AG04449 (cell line): ENCODE measurements around the gene RSPH9.

ENCODE experiments used
- CTCF ChIA-PET: fragments of 350-600 bp; formaldehyde crosslinking; extraction: SDS; loops from one replicate; lab custom pipeline; 2021; ENCODE audit warnings: antibody characterized with exemption; lab: Yijun Ruan, JAX
- POLR2A ChIA-PET: fragments of 400-600, 350-600 bp; formaldehyde crosslinking; extraction: SDS; loops from one replicate; lab custom pipeline; 2020; ENCODE audit warnings: antibody characterized with exemption, inconsistent platforms; lab: Yijun Ruan, JAX
- DNase-seq: peaks from one replicate; pipeline ENCODE4 v3.0.0-alpha.2; 2010; ENCODE audit warnings: low read depth, low spot score
- H3K4me3 ChIP-seq: 2 replicates; pipeline ENCODE4 v1.5.1; 2011; ENCODE audit warnings: low read depth, mild to moderate bottlenecking, control low read depth, low read length
- TF ChIP-seq, protein P1 (sequence below): IDR thresholded peaks from one replicate; pipeline ENCODE4 v1.5.1; 2011; ENCODE audit warnings: mild to moderate bottlenecking, moderate library complexity, low read length, control low read depth, inconsistent platforms; ENCODE audit not compliant: insufficient read depth; ENCODE audit errors: missing control alignments

RSPH9 gene

DNA sequence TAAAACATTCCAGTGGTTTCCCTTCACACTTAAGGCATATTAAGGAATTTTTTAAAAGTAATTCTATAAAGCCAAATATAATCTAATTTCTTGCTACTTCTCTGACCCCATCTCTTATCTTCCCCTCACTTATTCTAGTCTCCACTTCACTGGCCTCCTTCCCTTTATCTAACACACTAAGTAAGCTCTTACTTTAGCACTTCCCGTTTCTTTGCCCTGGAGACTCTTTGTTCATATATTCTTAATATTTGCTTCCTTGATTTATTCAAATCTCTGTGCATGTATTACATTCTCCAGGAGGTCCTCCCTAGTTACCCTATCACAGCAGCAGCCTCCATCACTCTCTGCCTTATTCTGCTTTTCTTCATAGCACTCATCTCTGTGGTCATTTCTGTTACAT, 36.0 kb upstream of the RSPH9 start:
- TF ChIP-seq, protein P1, sequence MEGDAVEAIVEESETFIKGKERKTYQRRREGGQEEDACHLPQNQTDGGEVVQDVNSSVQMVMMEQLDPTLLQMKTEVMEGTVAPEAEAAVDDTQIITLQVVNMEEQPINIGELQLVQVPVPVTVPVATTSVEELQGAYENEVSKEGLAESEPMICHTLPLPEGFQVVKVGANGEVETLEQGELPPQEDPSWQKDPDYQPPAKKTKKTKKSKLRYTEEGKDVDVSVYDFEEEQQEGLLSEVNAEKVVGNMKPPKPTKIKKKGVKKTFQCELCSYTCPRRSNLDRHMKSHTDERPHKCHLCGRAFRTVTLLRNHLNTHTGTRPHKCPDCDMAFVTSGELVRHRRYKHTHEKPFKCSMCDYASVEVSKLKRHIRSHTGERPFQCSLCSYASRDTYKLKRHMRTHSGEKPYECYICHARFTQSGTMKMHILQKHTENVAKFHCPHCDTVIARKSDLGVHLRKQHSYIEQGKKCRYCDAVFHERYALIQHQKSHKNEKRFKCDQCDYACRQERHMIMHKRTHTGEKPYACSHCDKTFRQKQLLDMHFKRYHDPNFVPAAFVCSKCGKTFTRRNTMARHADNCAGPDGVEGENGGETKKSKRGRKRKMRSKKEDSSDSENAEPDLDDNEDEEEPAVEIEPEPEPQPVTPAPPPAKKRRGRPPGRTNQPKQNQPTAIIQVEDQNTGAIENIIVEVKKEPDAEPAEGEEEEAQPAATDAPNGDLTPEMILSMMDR: no peak
- DNase-seq: no peak
- H3K4me3 ChIP-seq: no peak overlapping the region
- ChIA-PET POLR2A (no interaction called here), CTCF (interaction anchor here (0.7 to 4.4 kb wide), 28 partner anchors 9 to 629 kb away, joined by 3 to 93 read pairs (median 5); partner anchors contain the start of gene GTPBP2)

DNA sequence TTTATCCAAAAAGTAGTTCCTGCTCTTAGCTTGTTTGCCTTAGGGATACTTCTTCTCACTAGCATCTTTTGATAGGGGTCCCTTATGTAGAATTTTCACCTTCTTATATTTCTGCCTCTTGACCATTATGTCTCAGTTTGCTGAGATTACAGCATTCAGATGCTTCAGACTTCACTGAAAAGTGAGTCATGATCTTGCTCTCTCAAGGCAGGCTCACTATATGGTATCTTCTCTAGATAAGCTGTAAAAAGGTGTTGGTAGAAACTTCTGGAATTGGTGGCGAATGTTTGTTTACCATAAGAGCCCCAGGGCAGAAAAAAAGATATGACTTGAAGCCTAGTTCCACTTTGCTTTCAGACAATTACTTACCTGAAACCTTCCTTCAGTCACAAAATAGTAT, 35.4 kb upstream of the RSPH9 start:
- CTCF ChIA-PET: interaction anchor here (0.8 to 4.4 kb wide), 15 partner anchors 9 to 474 kb away, joined by 3 to 93 read pairs (median 9); partner anchors contain the start of gene GTPBP2
- DNase-seq: no peak
- H3K4me3 ChIP-seq: no peak overlapping the region
- TF ChIP-seq, protein P1: no peak
- POLR2A ChIA-PET: no interaction called here

DNA sequence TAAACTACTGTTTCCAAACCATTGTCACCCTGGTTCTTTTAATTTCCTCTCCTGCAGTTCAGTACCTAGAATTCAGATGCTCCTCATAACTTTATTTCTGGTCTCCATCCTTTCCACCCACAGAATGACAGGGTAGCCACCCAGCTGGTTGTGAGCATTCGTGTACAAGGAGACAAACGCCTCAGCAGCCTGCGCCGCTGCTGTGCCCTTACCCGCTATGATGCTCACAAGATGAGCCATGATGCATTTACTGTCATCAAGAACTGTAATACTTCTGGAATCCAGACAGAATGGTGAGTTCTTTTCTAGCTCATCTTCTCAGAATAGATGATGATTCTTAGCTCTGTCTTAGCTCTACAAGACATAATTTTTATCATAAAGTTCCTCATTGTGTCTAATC, 34.4 kb upstream of the RSPH9 start:
- POLR2A ChIA-PET: no interaction called here
- TF ChIP-seq, protein P1: no peak

DNA sequence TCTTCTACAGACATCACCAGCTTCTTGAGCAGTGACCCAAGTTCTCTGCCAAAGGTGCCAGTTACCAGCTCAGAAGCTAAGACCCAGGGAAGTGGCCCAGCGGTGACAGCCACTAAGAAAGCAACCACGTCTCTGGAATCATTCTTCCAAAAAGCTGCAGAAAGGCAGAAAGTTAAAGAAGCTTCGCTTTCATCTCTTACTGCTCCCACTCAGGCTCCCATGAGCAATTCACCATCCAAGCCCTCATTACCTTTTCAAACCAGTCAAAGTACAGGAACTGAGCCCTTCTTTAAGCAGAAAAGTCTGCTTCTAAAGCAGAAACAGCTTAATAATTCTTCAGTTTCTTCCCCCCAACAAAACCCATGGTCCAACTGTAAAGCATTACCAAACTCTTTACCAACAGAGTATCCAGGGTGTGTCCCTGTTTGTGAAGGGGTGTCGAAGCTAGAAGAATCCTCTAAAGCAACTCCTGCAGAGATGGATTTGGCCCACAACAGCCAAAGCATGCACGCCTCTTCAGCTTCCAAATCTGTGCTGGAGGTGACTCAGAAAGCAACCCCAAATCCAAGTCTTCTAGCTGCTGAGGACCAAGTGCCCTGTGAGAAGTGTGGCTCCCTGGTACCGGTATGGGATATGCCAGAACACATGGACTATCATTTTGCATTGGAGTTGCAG, 31.0 kb upstream of the RSPH9 start:
- TF ChIP-seq, protein P1: no peak
- no peak for DNase-seq
- H3K4me3 ChIP-seq: no peak overlapping the region
- ChIA-PET POLR2A (interaction anchor here (1.2 to 1.8 kb wide), 2 partner anchors 9 to 16 kb away, joined by 3 to 5 read pairs; partner anchors contain the start of gene GTPBP2), CTCF (interaction anchor here (1.0 to 1.9 kb wide), 2 partner anchors 12 to 461 kb away, joined by 4 to 6 read pairs; no protein-coding TSS in a partner anchor)

More for the DNA sequence above, 34.4 kb upstream of the RSPH9 start:
- DNase-seq: no peak
- CTCF ChIA-PET: interaction anchor here (1.1 to 4.4 kb wide), 6 partner anchors 10 to 467 kb away, joined by 3 to 74 read pairs (median 5); no protein-coding TSS in a partner anchor
- no peak overlapping the region for H3K4me3 ChIP-seq

DNA sequence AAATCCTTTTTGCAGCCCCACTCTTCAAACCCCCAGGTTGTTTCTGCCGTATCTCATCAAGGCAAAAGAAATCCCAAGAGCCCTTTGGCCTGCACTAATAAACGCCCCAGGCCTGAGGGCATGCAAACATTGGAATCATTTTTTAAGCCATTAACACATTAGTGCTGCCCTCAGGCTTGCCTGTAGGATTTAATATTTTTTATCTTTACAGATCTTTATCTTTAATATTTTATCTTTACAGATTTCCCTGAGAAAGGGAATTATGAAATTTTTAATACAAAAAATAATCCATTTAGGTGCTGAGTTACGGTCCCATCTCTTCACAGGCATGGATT, 30.5 kb upstream of the RSPH9 start:
- CTCF ChIA-PET: interaction anchor here (1.9 kb wide), 1 partner anchor 11 kb away, joined by 6 read pairs; no protein-coding TSS in a partner anchor
- DNase-seq: no peak
- H3K4me3 ChIP-seq: no peak overlapping the region
- TF ChIP-seq, protein P1: no peak
- POLR2A ChIA-PET: interaction anchor here (1.8 kb wide), 1 partner anchor 15 kb away, joined by 5 read pairs; the partner anchor contains the start of gene GTPBP2

DNA sequence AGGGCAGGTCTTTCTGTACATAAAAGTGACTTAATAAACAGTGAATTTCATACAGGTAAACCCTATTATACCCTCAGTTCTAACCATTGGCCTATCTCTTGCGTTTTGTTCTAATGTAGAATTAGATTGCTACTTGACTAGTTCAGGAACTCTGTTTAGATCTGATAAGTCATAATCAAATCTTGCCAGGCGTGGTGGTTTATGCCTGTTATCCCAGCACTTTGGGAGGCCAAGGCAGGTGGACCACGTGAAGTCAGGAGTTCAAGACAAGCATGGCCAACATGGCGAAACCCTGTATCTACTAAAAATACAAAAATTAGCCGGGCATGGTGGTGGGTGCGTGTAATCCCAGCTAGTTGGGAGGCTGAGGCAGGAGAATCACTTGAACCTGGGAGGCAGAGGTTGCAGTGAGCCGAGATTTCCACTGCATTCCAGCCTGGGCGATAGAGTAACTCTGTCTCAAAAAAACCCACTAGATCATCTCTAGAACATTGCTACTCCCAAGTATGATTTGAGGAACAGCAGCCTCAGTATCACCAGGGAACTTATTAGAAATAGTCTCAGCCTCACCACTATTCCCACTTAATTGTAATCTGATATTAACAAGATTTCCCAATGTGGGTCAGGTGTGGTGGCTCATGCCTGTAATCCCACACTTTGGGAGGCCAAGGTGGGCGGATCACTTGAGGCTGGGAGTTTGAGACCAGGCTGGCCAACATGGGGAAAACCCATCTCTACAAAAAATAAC, 27.9 kb upstream of the RSPH9 start:
- DNase-seq: no peak
- ChIA-PET POLR2A (interaction anchor here (0.7 to 1.6 kb wide), 5 partner anchors 7 to 12 kb away, joined by 3 to 8 read pairs (median 5); partner anchors contain the start of gene GTPBP2), CTCF (interaction anchor here (0.8 to 5.5 kb wide), 2 partner anchors 8 to 9 kb away, joined by 5 to 44 read pairs; no protein-coding TSS in a partner anchor)
- TF ChIP-seq, protein P1: no peak
- no peak overlapping the region for H3K4me3 ChIP-seq
